Ishikawa (cell line): ENCODE data around the gene CPNE4.

Experiments
- CREB1 ChIP-seq: IDR thresholded peaks from 2 replicates; pipeline ENCODE4 v1.6.1; 2012; ENCODE audit warnings: low read depth
- EP300 ChIP-seq: IDR thresholded peaks from 2 replicates; pipeline ENCODE4 v1.6.1; 2012; ENCODE audit warnings: borderline replicate concordance
- RAD21 ChIP-seq: IDR thresholded peaks from 2 replicates; pipeline ENCODE4 v1.6.1; 2012; ENCODE audit warnings: low read depth
- TAF1 ChIP-seq: IDR thresholded peaks from 2 replicates; pipeline ENCODE4 v1.6.1; 2012; ENCODE audit warnings: low read depth, mild to moderate bottlenecking
- USF1 ChIP-seq: IDR thresholded peaks from 2 replicates; pipeline ENCODE4 v1.6.1; 2012
- TF ChIP-seq, protein P1 (sequence below): IDR thresholded peaks from 2 replicates; pipeline ENCODE4 v1.6.1; 2012; ENCODE audit warnings: low read depth, mild to moderate bottlenecking
- TF ChIP-seq, protein P2 (sequence below): IDR thresholded peaks from 2 replicates; pipeline ENCODE4 v1.6.1; 2012

- TF ChIP-seq, protein P1, sequence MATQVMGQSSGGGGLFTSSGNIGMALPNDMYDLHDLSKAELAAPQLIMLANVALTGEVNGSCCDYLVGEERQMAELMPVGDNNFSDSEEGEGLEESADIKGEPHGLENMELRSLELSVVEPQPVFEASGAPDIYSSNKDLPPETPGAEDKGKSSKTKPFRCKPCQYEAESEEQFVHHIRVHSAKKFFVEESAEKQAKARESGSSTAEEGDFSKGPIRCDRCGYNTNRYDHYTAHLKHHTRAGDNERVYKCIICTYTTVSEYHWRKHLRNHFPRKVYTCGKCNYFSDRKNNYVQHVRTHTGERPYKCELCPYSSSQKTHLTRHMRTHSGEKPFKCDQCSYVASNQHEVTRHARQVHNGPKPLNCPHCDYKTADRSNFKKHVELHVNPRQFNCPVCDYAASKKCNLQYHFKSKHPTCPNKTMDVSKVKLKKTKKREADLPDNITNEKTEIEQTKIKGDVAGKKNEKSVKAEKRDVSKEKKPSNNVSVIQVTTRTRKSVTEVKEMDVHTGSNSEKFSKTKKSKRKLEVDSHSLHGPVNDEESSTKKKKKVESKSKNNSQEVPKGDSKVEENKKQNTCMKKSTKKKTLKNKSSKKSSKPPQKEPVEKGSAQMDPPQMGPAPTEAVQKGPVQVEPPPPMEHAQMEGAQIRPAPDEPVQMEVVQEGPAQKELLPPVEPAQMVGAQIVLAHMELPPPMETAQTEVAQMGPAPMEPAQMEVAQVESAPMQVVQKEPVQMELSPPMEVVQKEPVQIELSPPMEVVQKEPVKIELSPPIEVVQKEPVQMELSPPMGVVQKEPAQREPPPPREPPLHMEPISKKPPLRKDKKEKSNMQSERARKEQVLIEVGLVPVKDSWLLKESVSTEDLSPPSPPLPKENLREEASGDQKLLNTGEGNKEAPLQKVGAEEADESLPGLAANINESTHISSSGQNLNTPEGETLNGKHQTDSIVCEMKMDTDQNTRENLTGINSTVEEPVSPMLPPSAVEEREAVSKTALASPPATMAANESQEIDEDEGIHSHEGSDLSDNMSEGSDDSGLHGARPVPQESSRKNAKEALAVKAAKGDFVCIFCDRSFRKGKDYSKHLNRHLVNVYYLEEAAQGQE: no peak
- TF ChIP-seq, protein P2, sequence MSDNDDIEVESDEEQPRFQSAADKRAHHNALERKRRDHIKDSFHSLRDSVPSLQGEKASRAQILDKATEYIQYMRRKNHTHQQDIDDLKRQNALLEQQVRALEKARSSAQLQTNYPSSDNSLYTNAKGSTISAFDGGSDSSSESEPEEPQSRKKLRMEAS: no peak
- TF ChIP-seq EP300: no peak
- no peak for TF ChIP-seq USF1
- no peak for TF ChIP-seq CREB1
- no peak for TF ChIP-seq TAF1
- TF ChIP-seq RAD21: no peak
These were observed 443.3 kb downstream of the CPNE4 start for GRCh38 chr3:131591394-131592014.
